Keratinocyte (primary cell): ENCODE data around the gene CSHL1. TPM values are rescaled to one million over a fixed set of nuclear protein-coding genes. Genes with fewer than 3 reads are reported as not detected.

Experiments
- DNase-seq: peaks from one replicate; pipeline ENCODE4 v3.0.0-alpha.2; 2011; ENCODE audit warnings: low read depth, missing footprints, low spot score
- FAIRE-seq: peaks from 2 replicates; lab custom pipeline; 2011; peaks lifted over from hg19 to GRCh38; lab: Jason Lieb, UNC
- H2AFZ ChIP-seq: 2 replicates; pipeline ENCODE4 v1.6.0; 2012; ENCODE audit warnings: low read length, control low read depth, inconsistent platforms; ENCODE audit not compliant: control insufficient read depth
- H3K27ac ChIP-seq: 2 replicates; pipeline ENCODE4 v1.5.1; 2011; ENCODE audit warnings: low read length; ENCODE audit not compliant: control insufficient read depth, insufficient read depth
- H3K27me3 ChIP-seq: 3 replicates; pipeline ENCODE4 v1.6.0; 2011; ENCODE audit warnings: low read length; ENCODE audit not compliant: control insufficient read depth, insufficient read depth; ENCODE audit errors: extremely low read depth
- H3K36me3 ChIP-seq, 2 experiments: 2 replicates in 1 of 2; 3 replicates in 1 of 2; pipeline ENCODE4 v1.5.1; 2011; ENCODE audit warnings: low read length in 2 of 2, mild to moderate bottlenecking in 1 of 2; ENCODE audit not compliant: control insufficient read depth in 2 of 2, insufficient read depth in 2 of 2; ENCODE audit errors: extremely low read depth in 1 of 2
- H3K4me1 ChIP-seq: 3 replicates; pipeline ENCODE4 v1.5.1; 2011; ENCODE audit warnings: low read length; ENCODE audit not compliant: control insufficient read depth, insufficient read depth; ENCODE audit errors: extremely low read depth
- H3K4me2 ChIP-seq: 3 replicates; pipeline ENCODE4 v1.6.0; 2011; ENCODE audit warnings: low read depth, low read length; ENCODE audit not compliant: control insufficient read depth, insufficient read depth; ENCODE audit errors: extremely low read depth
- H3K4me3 ChIP-seq, 3 experiments: fragments of 200-600 bp in 1 of 3; sonication (generic) in 1 of 3; 2 replicates in 2 of 3; 3 replicates in 1 of 3; pipeline ENCODE4 v1.5.1; 2011 to 2016; ENCODE audit warnings: low read length in 3 of 3, mild to moderate bottlenecking in 3 of 3, control low read depth in 2 of 3, inconsistent platforms in 1 of 3, low read depth in 1 of 3, mixed read lengths in 1 of 3, mixed run types in 1 of 3, moderate library complexity in 1 of 3; ENCODE audit not compliant: control insufficient read depth in 2 of 3, insufficient read depth in 2 of 3; ENCODE audit errors: extremely low read depth in 1 of 3
- H3K79me2 ChIP-seq: 2 replicates; pipeline ENCODE4 v1.6.0; 2012; ENCODE audit warnings: low read length; ENCODE audit not compliant: control insufficient read depth, insufficient read depth
- H3K9ac ChIP-seq: 3 replicates; pipeline ENCODE4 v1.6.0; 2011; ENCODE audit warnings: low read length; ENCODE audit not compliant: control insufficient read depth, insufficient read depth; ENCODE audit errors: extremely low read depth
- H3K9me1 ChIP-seq: 3 replicates; pipeline ENCODE4 v1.6.0; 2011; ENCODE audit warnings: low read length; ENCODE audit not compliant: control insufficient read depth, insufficient read depth; ENCODE audit errors: extremely low read depth
- H3K9me3 ChIP-seq: 2 replicates; pipeline ENCODE4 v1.5.1; 2012; ENCODE audit warnings: low read depth, low read length; ENCODE audit not compliant: control insufficient read depth
- H4K20me1 ChIP-seq: 3 replicates; pipeline ENCODE4 v1.6.0; 2011; ENCODE audit warnings: low read length; ENCODE audit not compliant: control insufficient read depth, insufficient read depth; ENCODE audit errors: extremely low read depth
- EZH2 ChIP-seq: IDR thresholded peaks from one replicate; pipeline ENCODE4 v1.6.1; 2012; ENCODE audit warnings: inconsistent platforms, mild to moderate bottlenecking, low read length, moderate library complexity
- dilution Hi-C: fragments of 300-500 bp; cut with MboI; formaldehyde crosslinking; loops from one replicate; pipeline ENCODE4 v1.7.0; 2020; ENCODE audit warnings: low sequenced_read_pairs; ENCODE audit not compliant: extremely low pct_ligation_motif_present
- polyA plus RNA-seq, 5 experiments: library from polyadenylated mRNA; depleted of rRNA in 3 of 5; stranded (reverse) in 3 of 5; stranded (forward) in 1 of 5; unstranded in 1 of 5; fragments of >200 nt; gene quantifications; 1 replicate in 1 of 5; 2 replicates in 3 of 5; 3 replicates in 1 of 5; pipeline versions ENCODE4 v1.2.1 to v1.2.3, GENCODE V29; 2011 to 2012; ENCODE audit warnings: missing spikeins in 2 of 5, low read depth in 1 of 5, low replicate concordance in 1 of 5
- TF ChIP-seq, protein P1 (sequence below), 3 experiments: IDR thresholded peaks in 1 of 3; conservative IDR thresholded peaks in 1 of 3; optimal IDR thresholded peaks in 1 of 3; 2 replicates in 2 of 3; 3 replicates in 1 of 3; pipeline versions ENCODE3 to v1.5.1; 2011; ENCODE audit warnings: low read length in 3 of 3, mild to moderate bottlenecking in 3 of 3, moderate library complexity in 2 of 3, control low read depth in 1 of 3, inconsistent platforms in 1 of 3; ENCODE audit not compliant: insufficient read depth in 2 of 3; ENCODE audit errors: extremely low read depth in 1 of 3

CSHL1 gene
- polyA plus RNA-seq, 1 donor (not counting 4 experiments of a cell fraction or from before 2014, with no cell fraction given), result not detected

DNA sequence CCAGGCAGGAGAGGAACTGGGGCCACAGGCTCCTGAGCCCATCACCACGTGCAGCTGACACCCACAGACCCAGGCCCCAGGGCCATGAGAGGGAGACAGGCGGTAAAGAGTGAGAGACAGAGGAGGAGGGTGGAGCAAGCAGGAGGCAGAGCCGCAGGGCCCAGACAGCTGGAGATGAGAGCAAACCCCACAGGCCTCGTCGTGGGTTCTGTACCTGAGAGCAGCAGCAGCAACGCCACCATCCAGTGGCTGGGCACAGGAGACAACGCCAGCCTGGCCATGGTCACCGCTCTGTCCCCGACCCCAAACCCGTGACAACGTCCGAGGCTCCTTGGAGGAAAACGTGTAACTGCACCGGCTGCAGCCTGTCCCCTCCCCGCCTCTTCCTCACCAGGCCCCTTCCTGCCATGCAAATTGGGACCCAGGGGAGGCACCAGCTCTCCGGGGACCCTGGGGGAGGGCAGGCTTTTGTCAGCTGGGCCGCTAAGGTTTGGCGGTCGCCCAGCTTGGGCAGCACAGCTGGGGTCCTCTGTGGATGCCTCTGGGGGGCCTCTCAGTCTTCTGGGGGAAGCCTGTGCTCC lies 21.0 kb upstream of the CSHL1 start, which contains the start of gene CD79B:
Gene CD79B (minus strand): TSS at position 351 of the 581 bp plus-strand sequence. CDS start 70 bp downstream, at position 281.
- H3K36me3 ChIP-seq, result no peaks in the 10 kb centered on the region
- no peak within 1 kb of the TSS for H3K4me2 ChIP-seq
- H3K4me3 ChIP-seq, result no peak within 1 kb of the TSS
- H3K9me1 ChIP-seq, result no peaks in the 10 kb centered on the region
- DNase-seq (no peak), FAIRE-seq (no peak)
- no peak within 1 kb of the TSS for H3K9ac ChIP-seq
- peaks cover 12% of the 10 kb centered on the region for H3K4me1 ChIP-seq
- H3K79me2 ChIP-seq, result no peaks in the 10 kb centered on the region
- no peaks in the 10 kb centered on the region for H3K9me3 ChIP-seq
- TF ChIP-seq, protein P1, sequence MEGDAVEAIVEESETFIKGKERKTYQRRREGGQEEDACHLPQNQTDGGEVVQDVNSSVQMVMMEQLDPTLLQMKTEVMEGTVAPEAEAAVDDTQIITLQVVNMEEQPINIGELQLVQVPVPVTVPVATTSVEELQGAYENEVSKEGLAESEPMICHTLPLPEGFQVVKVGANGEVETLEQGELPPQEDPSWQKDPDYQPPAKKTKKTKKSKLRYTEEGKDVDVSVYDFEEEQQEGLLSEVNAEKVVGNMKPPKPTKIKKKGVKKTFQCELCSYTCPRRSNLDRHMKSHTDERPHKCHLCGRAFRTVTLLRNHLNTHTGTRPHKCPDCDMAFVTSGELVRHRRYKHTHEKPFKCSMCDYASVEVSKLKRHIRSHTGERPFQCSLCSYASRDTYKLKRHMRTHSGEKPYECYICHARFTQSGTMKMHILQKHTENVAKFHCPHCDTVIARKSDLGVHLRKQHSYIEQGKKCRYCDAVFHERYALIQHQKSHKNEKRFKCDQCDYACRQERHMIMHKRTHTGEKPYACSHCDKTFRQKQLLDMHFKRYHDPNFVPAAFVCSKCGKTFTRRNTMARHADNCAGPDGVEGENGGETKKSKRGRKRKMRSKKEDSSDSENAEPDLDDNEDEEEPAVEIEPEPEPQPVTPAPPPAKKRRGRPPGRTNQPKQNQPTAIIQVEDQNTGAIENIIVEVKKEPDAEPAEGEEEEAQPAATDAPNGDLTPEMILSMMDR (optimal IDR thresholded peaks at IDR 0.05 in 1 of 3, IDR thresholded peaks at IDR 0.05 in 1 of 3, conservative IDR thresholded peaks at IDR 0.05 in 1 of 3; ENCODE audit: extremely low read depth in 1 of 3, insufficient read depth in 2 of 3, low read length in 3 of 3), result no peak
- no peak for TF ChIP-seq EZH2
- H2AFZ ChIP-seq, result no peak within 1 kb of the TSS
- dilution Hi-C loops, result no loop called here
- H4K20me1 ChIP-seq, result no peaks in the 10 kb centered on the region
- H3K27ac ChIP-seq, result no peak within 1 kb of the TSS
- H3K27me3 ChIP-seq, result peaks cover 20% of the 10 kb centered on the region

DNA sequence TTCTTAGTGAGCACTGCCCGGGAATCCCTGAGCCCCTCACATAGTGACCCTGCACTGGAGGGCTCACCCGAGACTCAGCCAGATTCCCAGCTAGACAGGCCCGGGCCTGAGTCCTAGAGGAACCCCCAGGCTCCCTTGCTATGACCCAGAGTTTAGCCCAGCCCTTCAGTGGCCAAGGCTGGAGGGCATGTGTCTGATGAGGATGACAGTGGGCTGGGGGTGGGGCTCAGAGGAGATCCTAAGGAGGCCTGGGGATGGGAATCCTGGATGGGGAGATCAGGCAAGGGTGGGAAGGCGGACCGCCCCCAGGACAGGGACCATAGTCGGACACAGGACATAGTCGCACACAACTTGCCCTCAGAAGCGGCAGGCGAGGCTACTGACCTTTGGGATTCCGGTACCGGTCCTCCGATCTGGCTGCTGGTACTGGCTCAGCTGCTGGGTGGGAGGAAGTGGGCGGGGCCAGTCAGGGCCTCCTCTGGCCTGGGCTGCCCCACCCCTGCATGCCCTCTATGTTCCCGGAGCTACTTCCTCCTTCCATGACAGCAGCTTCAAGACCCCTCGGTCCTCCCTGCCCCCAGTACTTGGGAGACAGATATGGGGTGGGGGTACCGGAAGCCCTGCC lies 20.0 kb upstream of the CSHL1 start:
- Histone ChIP-seq H3K27me3 (peaks cover 20% of the 10 kb centered on the region), H3K9me1 (no peaks in the 10 kb centered on the region), H3K79me2 (no peaks in the 10 kb centered on the region), H3K9ac (no peak overlapping the region), H3K4me3 (no peak overlapping the region), H4K20me1 (no peaks in the 10 kb centered on the region), H3K36me3 (no peaks in the 10 kb centered on the region), H3K27ac (no peak overlapping the region), H3K4me1 (peaks cover 12% of the 10 kb centered on the region), H3K4me2 (no peak overlapping the region), H3K9me3 (no peaks in the 10 kb centered on the region), H2AFZ (no peak overlapping the region)
- FAIRE-seq, result no peak
- dilution Hi-C loops, result no loop called here
- DNase-seq, result no peak
- TF ChIP-seq, protein P1 (optimal IDR thresholded peaks at IDR 0.05 in 1 of 3, IDR thresholded peaks at IDR 0.05 in 1 of 3, conservative IDR thresholded peaks at IDR 0.05 in 1 of 3; ENCODE audit: extremely low read depth in 1 of 3, insufficient read depth in 2 of 3, low read length in 3 of 3), result no peak
- TF ChIP-seq EZH2, result no peak
